Measurements from ENCODE around the gene ZCCHC10. TPM values are rescaled to one million over a fixed set of nuclear protein-coding genes. Genes with fewer than 3 reads are reported as not detected.

The ZCCHC10 gene
- 10 to 100 TPM; 22.0 to 23.4 TPM for polyA plus RNA-seq

DNA sequence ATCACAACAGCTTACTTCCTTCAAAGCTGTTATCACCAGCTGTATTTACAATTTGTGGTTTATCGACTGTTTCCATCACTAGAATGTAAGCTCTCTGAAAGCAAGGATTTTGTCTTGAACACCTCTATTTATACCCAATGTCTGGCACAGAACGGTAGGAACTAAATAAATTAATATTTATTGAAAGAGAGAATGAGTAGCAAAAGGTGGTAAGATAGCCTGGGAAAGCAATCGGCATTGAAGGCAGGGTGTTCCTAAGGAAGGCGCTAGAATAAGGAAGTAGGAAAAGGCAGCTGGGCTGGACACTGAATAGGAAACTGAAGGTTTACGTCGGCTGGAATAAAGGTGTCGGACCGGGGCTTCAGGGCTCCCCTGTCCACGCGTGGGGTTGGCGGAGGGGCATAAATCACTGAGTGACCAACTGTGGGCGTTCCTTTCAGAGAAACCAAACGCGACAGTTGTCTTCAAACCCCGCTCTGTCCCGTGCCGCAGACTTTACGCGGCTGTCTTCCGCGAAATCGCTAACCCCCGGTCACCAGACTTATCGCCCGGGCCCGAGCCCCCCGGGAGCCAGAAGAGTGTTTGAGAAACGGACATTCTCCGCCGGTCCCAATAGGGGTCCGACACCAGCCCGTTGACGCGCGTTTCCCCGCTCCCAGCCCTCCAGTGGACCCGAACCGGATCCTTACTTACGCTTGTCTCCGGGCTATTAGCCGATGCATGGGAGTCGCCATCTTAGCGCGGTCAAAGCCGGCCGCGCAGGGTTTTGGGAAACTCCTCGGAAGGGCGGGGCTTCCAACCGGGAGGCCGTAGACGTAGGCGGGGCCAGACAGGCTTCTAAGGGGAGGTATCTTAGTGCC is at the start of gene ZCCHC10:
Gene ZCCHC10, minus strand, starts transcription at position 746 of the 860 bp plus-strand sequence. Its CDS starts 12 bp downstream, at position 734.
- no peaks in the 10 kb centered on the region for H3K9me3 ChIP-seq (ENCODE audit: control insufficient read depth in 2 of 2, insufficient read depth in 1 of 2, low read depth in 1 of 2, low read length in 1 of 2)
- peak within 1 kb of the TSS; percentile 62 to 97 for H3K27ac ChIP-seq (ENCODE audit: low read depth in 2 of 2, low read length in 1 of 2)
- H3K4me3 ChIP-seq (ENCODE audit: low read depth in 1 of 2, low read length in 2 of 2), result peak within 1 kb of the TSS; percentile 59 to 99
- H3K4me1 ChIP-seq (ENCODE audit: control insufficient read depth in 2 of 2, insufficient read depth in 2 of 2, low read length in 1 of 2), result no peaks in the 10 kb centered on the region
- no peaks in the 10 kb centered on the region for H3K36me3 ChIP-seq (ENCODE audit: control insufficient read depth in 2 of 2, insufficient read depth in 2 of 2, low read length in 1 of 2)
- no peaks in the 10 kb centered on the region for H3K27me3 ChIP-seq (ENCODE audit: control insufficient read depth in 1 of 2, insufficient read depth in 2 of 2, low read length in 2 of 2)
- WGBS, 2 donors, result 0 to 1% methylated on average over 53 of the region's 53 CpGs

GRCh38 chr5:133075572-133076536 is 49.5 kb upstream of the ZCCHC10 start:
- Histone ChIP-seq H3K4me3 (ENCODE audit: low read depth in 1 of 2, low read length in 2 of 2) (no peak overlapping the region), H3K27ac (ENCODE audit: low read depth in 2 of 2, low read length in 1 of 2) (no peak overlapping the region), H3K36me3 (ENCODE audit: control insufficient read depth in 2 of 2, insufficient read depth in 2 of 2, low read length in 1 of 2) (peaks cover 3 to 16% of the 10 kb centered on the region in 2 donors), H3K4me1 (ENCODE audit: control insufficient read depth in 2 of 2, insufficient read depth in 2 of 2, low read length in 1 of 2) (no peaks in the 10 kb centered on the region), H3K9me3 (ENCODE audit: control insufficient read depth in 2 of 2, insufficient read depth in 1 of 2, low read depth in 1 of 2, low read length in 1 of 2) (no peaks in the 10 kb centered on the region), H3K27me3 (ENCODE audit: control insufficient read depth in 1 of 2, insufficient read depth in 2 of 2, low read length in 2 of 2) (no peaks in the 10 kb centered on the region)
- WGBS, 2 donors, result 83 to 86% methylated on average over 7 of the region's 7 CpGs

DNA sequence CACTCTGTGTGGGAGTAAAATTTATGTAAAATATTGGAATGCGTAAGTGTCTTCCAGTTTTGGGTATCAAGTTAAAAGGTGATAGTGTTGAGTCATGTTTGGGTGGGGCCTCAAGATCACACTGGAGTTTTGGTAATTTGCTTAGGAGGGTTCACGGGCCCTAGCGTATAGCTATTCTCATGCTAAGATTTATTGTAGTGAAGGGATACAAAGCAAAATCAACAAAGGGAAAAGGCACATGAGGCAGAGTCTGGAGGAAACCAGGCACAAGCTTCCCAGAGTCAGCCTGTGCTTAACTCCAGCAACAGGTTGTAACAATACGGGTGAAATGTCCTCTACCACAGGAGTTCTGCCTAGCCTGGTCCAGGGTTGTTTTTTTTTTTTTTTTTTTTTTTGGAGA is 45.7 kb upstream of the ZCCHC10 start:
- H3K36me3 ChIP-seq (ENCODE audit: control insufficient read depth in 2 of 2, insufficient read depth in 2 of 2, low read length in 1 of 2), result peaks cover 7 to 19% of the 10 kb centered on the region in 2 donors

GRCh38 chr5:133066045-133066444 is 39.7 kb upstream of the ZCCHC10 start:
- Histone ChIP-seq H3K4me3 (ENCODE audit: low read depth in 1 of 2, low read length in 2 of 2) (peak overlapping the region in 1 of 2 donors; percentile 15), H3K9me3 (ENCODE audit: control insufficient read depth in 2 of 2, insufficient read depth in 1 of 2, low read depth in 1 of 2, low read length in 1 of 2) (no peaks in the 10 kb centered on the region), H3K27ac (ENCODE audit: low read depth in 2 of 2, low read length in 1 of 2) (peak overlapping the region; percentile 62 to 65), H3K27me3 (ENCODE audit: control insufficient read depth in 1 of 2, insufficient read depth in 2 of 2, low read length in 2 of 2) (no peaks in the 10 kb centered on the region), H3K4me1 (ENCODE audit: control insufficient read depth in 2 of 2, insufficient read depth in 2 of 2, low read length in 1 of 2) (no peaks in the 10 kb centered on the region), H3K36me3 (ENCODE audit: control insufficient read depth in 2 of 2, insufficient read depth in 2 of 2, low read length in 1 of 2) (peaks cover 4 to 7% of the 10 kb centered on the region in 2 donors)
- WGBS, 2 donors, result 83 to 86% methylated on average over 2 of the region's 2 CpGs

More for the DNA sequence above, 45.7 kb upstream of the ZCCHC10 start:
- H3K4me3 ChIP-seq (ENCODE audit: low read depth in 1 of 2, low read length in 2 of 2), result no peak overlapping the region
- no peaks in the 10 kb centered on the region for H3K4me1 ChIP-seq (ENCODE audit: control insufficient read depth in 2 of 2, insufficient read depth in 2 of 2, low read length in 1 of 2)
- no peaks in the 10 kb centered on the region for H3K27me3 ChIP-seq (ENCODE audit: control insufficient read depth in 1 of 2, insufficient read depth in 2 of 2, low read length in 2 of 2)
- peak overlapping the region in 1 of 2 donors; percentile 71 for H3K27ac ChIP-seq (ENCODE audit: low read depth in 2 of 2, low read length in 1 of 2)
- 77 to 87% methylated on average over 4 of the region's 4 CpGs for WGBS, 2 donors
- H3K9me3 ChIP-seq (ENCODE audit: control insufficient read depth in 2 of 2, insufficient read depth in 1 of 2, low read depth in 1 of 2, low read length in 1 of 2), result no peaks in the 10 kb centered on the region

DNA sequence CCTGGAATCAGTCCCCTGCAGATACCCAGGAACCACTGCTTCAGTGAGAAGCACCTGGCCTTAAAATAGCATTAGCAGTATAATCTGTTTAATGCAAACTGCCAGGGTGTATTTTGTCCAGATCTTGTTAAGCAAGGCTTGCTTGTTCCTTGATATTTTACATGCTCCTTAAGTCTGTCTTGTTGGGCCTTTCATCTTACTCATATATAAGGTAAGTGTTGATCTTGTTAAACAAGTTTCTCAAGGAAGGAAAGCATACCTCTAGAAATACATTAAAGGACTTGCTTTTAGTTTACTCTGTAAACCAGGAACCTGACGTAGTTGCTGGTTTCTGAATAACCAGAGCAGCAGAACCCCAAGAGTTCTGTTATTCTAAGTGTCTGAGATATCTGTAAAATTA is 39.1 kb upstream of the ZCCHC10 start:
- Histone ChIP-seq H3K27ac (ENCODE audit: low read depth in 2 of 2, low read length in 1 of 2) (peak overlapping the region; percentile 62 to 71), H3K4me1 (ENCODE audit: control insufficient read depth in 2 of 2, insufficient read depth in 2 of 2, low read length in 1 of 2) (no peaks in the 10 kb centered on the region)
- WGBS, 2 donors, result 58 to 68% methylated on average over 1 of the region's 1 CpG

DNA sequence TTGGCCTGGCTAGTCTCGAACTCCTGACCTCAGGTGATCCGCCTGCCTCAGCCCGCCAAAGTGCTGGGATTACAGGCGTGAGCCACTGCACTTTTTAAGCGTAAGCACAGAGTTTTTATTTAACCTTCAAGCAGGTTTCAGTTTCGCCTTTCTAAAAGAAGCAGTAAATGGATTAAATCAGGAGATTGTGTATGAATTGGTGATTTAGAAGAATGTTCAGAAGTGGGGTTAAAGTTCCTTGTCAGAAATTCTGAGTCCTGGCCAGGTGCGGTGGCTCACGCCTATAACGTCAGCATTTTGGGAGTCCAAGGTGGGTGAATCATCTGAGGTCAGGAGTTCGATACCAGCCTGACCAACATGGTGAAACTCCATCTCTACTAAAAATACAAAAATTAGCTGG is 37.6 kb upstream of the ZCCHC10 start:
- 60 to 64% methylated on average over 10 of the region's 10 CpGs for WGBS, 2 donors
- Histone ChIP-seq H3K36me3 (ENCODE audit: control insufficient read depth in 2 of 2, insufficient read depth in 2 of 2, low read length in 1 of 2) (peaks cover 0 to 2% of the 10 kb centered on the region in 2 donors), H3K9me3 (ENCODE audit: control insufficient read depth in 2 of 2, insufficient read depth in 1 of 2, low read depth in 1 of 2, low read length in 1 of 2) (no peaks in the 10 kb centered on the region), H3K27me3 (ENCODE audit: control insufficient read depth in 1 of 2, insufficient read depth in 2 of 2, low read length in 2 of 2) (no peaks in the 10 kb centered on the region), H3K4me3 (ENCODE audit: low read depth in 1 of 2, low read length in 2 of 2) (no peak overlapping the region), H3K4me1 (ENCODE audit: control insufficient read depth in 2 of 2, insufficient read depth in 2 of 2, low read length in 1 of 2) (no peaks in the 10 kb centered on the region), H3K27ac (ENCODE audit: low read depth in 2 of 2, low read length in 1 of 2) (peak overlapping the region; percentile 36 to 71)

More for the DNA sequence above, 39.1 kb upstream of the ZCCHC10 start:
- Histone ChIP-seq H3K27me3 (ENCODE audit: control insufficient read depth in 1 of 2, insufficient read depth in 2 of 2, low read length in 2 of 2) (no peaks in the 10 kb centered on the region), H3K4me3 (ENCODE audit: low read depth in 1 of 2, low read length in 2 of 2) (no peak overlapping the region), H3K36me3 (ENCODE audit: control insufficient read depth in 2 of 2, insufficient read depth in 2 of 2, low read length in 1 of 2) (peaks cover 4 to 7% of the 10 kb centered on the region in 2 donors), H3K9me3 (ENCODE audit: control insufficient read depth in 2 of 2, insufficient read depth in 1 of 2, low read depth in 1 of 2, low read length in 1 of 2) (no peaks in the 10 kb centered on the region)

DNA sequence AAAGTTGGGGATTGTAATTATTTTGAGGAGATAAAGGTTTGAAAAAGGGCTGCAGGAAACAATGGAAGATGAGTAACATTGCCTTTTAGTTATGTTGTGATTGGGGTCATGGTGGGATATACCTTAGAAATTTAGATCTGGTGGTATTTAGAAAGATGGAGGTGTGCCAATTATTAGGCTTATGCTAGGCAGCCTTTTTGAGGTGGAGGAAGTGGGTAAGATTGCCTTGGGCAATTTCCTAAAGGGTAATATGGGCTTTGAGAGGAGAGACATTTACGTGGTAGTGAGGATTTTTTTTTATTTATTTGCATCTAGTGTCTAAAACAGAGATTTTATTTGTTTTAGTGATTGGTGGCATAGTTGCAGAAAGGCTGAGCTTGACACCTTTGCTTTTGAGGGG is 35.9 kb upstream of the ZCCHC10 start:
- Histone ChIP-seq H3K27me3 (ENCODE audit: control insufficient read depth in 1 of 2, insufficient read depth in 2 of 2, low read length in 2 of 2) (no peaks in the 10 kb centered on the region), H3K27ac (ENCODE audit: low read depth in 2 of 2, low read length in 1 of 2) (peak overlapping the region in 1 of 2 donors; percentile 40), H3K9me3 (ENCODE audit: control insufficient read depth in 2 of 2, insufficient read depth in 1 of 2, low read depth in 1 of 2, low read length in 1 of 2) (no peaks in the 10 kb centered on the region), H3K4me3 (ENCODE audit: low read depth in 1 of 2, low read length in 2 of 2) (no peak overlapping the region), H3K4me1 (ENCODE audit: control insufficient read depth in 2 of 2, insufficient read depth in 2 of 2, low read length in 1 of 2) (peaks cover 0 to 3% of the 10 kb centered on the region in 2 donors), H3K36me3 (ENCODE audit: control insufficient read depth in 2 of 2, insufficient read depth in 2 of 2, low read length in 1 of 2) (no peaks in the 10 kb centered on the region)
- WGBS, 2 donors, result 65 to 69% methylated on average over 1 of the region's 1 CpG

DNA sequence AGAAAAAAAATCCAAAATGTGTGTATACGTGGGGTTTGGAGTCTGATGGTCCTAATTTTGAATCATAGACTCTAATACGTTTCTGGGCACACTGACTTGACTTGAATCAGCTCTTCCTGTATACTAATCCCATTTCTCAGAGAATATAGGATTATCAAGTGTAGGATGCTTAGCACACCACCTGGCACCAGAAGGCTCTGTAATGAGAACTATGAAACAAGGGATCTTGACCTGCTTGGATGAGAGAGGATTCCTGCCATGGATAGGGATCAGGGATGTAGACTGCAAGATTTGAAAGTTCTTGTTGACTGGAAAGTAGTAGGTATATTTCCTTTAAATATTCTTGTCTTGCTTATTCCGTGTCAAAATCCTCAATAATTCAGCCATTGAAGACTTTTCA is 33.3 kb upstream of the ZCCHC10 start:
- Histone ChIP-seq H3K9me3 (ENCODE audit: control insufficient read depth in 2 of 2, insufficient read depth in 1 of 2, low read depth in 1 of 2, low read length in 1 of 2) (no peaks in the 10 kb centered on the region), H3K36me3 (ENCODE audit: control insufficient read depth in 2 of 2, insufficient read depth in 2 of 2, low read length in 1 of 2) (no peaks in the 10 kb centered on the region), H3K4me3 (ENCODE audit: low read depth in 1 of 2, low read length in 2 of 2) (no peak overlapping the region), H3K4me1 (ENCODE audit: control insufficient read depth in 2 of 2, insufficient read depth in 2 of 2, low read length in 1 of 2) (peaks cover 0 to 3% of the 10 kb centered on the region in 2 donors), H3K27ac (ENCODE audit: low read depth in 2 of 2, low read length in 1 of 2) (no peak overlapping the region), H3K27me3 (ENCODE audit: control insufficient read depth in 1 of 2, insufficient read depth in 2 of 2, low read length in 2 of 2) (no peaks in the 10 kb centered on the region)
- 71 to 75% methylated on average over 3 of the region's 3 CpGs for WGBS, 2 donors

DNA sequence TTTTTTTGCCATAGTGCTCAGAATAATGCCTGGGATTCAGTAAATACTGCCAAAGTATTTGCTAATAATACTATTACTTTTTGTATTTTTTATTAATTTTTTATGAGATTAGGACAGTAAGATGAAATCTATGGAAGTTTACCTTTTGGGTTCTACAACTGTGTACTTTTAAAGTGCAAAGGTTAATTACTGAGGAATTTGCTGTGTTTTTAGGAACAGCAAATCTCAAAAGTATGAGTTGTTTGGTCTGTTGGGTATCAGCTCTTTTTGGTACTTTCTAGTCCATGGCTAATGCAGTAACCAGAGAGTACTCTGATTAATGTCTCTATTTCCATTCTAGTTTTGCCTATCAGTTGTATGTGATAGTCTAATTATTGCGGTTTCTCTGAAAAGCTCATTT is 30.5 kb upstream of the ZCCHC10 start:
- H3K36me3 ChIP-seq (ENCODE audit: control insufficient read depth in 2 of 2, insufficient read depth in 2 of 2, low read length in 1 of 2), result no peaks in the 10 kb centered on the region
- no peak overlapping the region for H3K4me3 ChIP-seq (ENCODE audit: low read depth in 1 of 2, low read length in 2 of 2)
- H3K9me3 ChIP-seq (ENCODE audit: control insufficient read depth in 2 of 2, insufficient read depth in 1 of 2, low read depth in 1 of 2, low read length in 1 of 2), result no peaks in the 10 kb centered on the region
- peaks cover 4 to 9% of the 10 kb centered on the region in 2 donors for H3K4me1 ChIP-seq (ENCODE audit: control insufficient read depth in 2 of 2, insufficient read depth in 2 of 2, low read length in 1 of 2)
- no peak overlapping the region for H3K27ac ChIP-seq (ENCODE audit: low read depth in 2 of 2, low read length in 1 of 2)
- 93 to 96% methylated on average over 1 of the region's 1 CpG for whole genome bisulfite sequencing, 2 donors
- H3K27me3 ChIP-seq (ENCODE audit: control insufficient read depth in 1 of 2, insufficient read depth in 2 of 2, low read length in 2 of 2), result no peaks in the 10 kb centered on the region
